Mesenchymal stem cell (in vitro differentiated cells and primary cell): ENCODE data around the gene TLR3.
"Not testable (repeated sequence)": the region's sequence is repeated elsewhere in the genome, so short reads cannot be mapped to it uniquely, and the experiment has no call there.

Source experiments
- DNase-seq: peaks from one replicate; pipeline ENCODE4 v3.0.0-alpha.2; 2013
- H2AFZ ChIP-seq: one replicate; pipeline ENCODE4 v1.6.1; 2013; ENCODE audit warnings: low read depth, mild to moderate bottlenecking, control low read depth, inconsistent platforms, low read length, moderate library complexity
- H2AK5ac ChIP-seq: 2 replicates; pipeline ENCODE4 v1.6.1; 2013; ENCODE audit warnings: low read length, moderate library complexity, mild to moderate bottlenecking, inconsistent platforms; ENCODE audit not compliant: severe bottlenecking
- H2BK120ac ChIP-seq: one replicate; pipeline ENCODE4 v1.6.1; 2013; ENCODE audit warnings: low read depth, mild to moderate bottlenecking, inconsistent platforms, low read length, moderate library complexity
- H2BK12ac ChIP-seq, 2 experiments: one replicate each; pipeline ENCODE4 v1.6.1; 2013; ENCODE audit warnings: inconsistent platforms in 2 of 2, low read length in 2 of 2, mild to moderate bottlenecking in 2 of 2, moderate library complexity in 2 of 2, control low read depth in 1 of 2
- H2BK15ac ChIP-seq: one replicate; pipeline ENCODE4 v1.6.1; 2013; ENCODE audit warnings: mild to moderate bottlenecking, low read depth, inconsistent platforms; ENCODE audit not compliant: poor library complexity, severe bottlenecking
- H2BK5ac ChIP-seq: 2 replicates; pipeline ENCODE4 v1.6.1; 2013; ENCODE audit warnings: low read depth, mild to moderate bottlenecking, low read length, control low read depth, inconsistent platforms; ENCODE audit not compliant: poor library complexity, severe bottlenecking
- H3K14ac ChIP-seq, 2 experiments: one replicate each; pipeline ENCODE4 v1.6.1; 2013; ENCODE audit warnings: inconsistent platforms in 2 of 2, low read length in 2 of 2, control low read depth in 1 of 2, mild to moderate bottlenecking in 1 of 2, moderate library complexity in 1 of 2
- H3K18ac ChIP-seq, 2 experiments: one replicate each; pipeline ENCODE4 v1.6.1; 2013; ENCODE audit warnings: inconsistent platforms in 2 of 2, low read length in 2 of 2, control low read depth in 1 of 2, low read depth in 1 of 2, mild to moderate bottlenecking in 1 of 2
- H3K23ac ChIP-seq, 2 experiments: one replicate each; pipeline ENCODE4 v1.6.1; 2013; ENCODE audit warnings: inconsistent platforms in 2 of 2, low read length in 2 of 2, mild to moderate bottlenecking in 2 of 2, moderate library complexity in 2 of 2, control low read depth in 1 of 2
- H3K27ac ChIP-seq: 2 replicates; pipeline ENCODE4 v1.5.1; 2013; ENCODE audit warnings: mild to moderate bottlenecking, moderate library complexity, low read length, control low read depth, inconsistent platforms; ENCODE audit not compliant: poor library complexity, severe bottlenecking
- H3K27me3 ChIP-seq, 2 experiments: 2 replicates each; pipeline versions ENCODE4 v1.6.1 to v1.7.0; 2013; ENCODE audit warnings: low read length in 2 of 2, mild to moderate bottlenecking in 2 of 2, moderate library complexity in 2 of 2, control low read depth in 1 of 2, inconsistent platforms in 1 of 2; ENCODE audit not compliant: control insufficient read depth in 1 of 2, insufficient read depth in 1 of 2
- H3K36me3 ChIP-seq, 2 experiments: 2 replicates each; pipeline versions ENCODE4 v1.6.1 to v1.7.0; 2013; ENCODE audit warnings: low read length in 2 of 2, control low read depth in 1 of 2, inconsistent platforms in 1 of 2, low read depth in 1 of 2, mild to moderate bottlenecking in 1 of 2; ENCODE audit not compliant: insufficient read depth in 2 of 2, control insufficient read depth in 1 of 2
- H3K4ac ChIP-seq, 2 experiments: one replicate each; pipeline ENCODE4 v1.6.1; 2013; ENCODE audit warnings: inconsistent platforms in 2 of 2, low read length in 2 of 2, mild to moderate bottlenecking in 2 of 2, moderate library complexity in 2 of 2, control low read depth in 1 of 2, low read depth in 1 of 2
- H3K4me1 ChIP-seq: 2 replicates; pipeline ENCODE4 v1.6.1; 2013; ENCODE audit warnings: low read depth, low read length, control low read depth; ENCODE audit not compliant: control insufficient read depth, insufficient read depth
- H3K4me2 ChIP-seq: 2 replicates; pipeline ENCODE4 v1.6.1; 2013; ENCODE audit warnings: low read length, mild to moderate bottlenecking, inconsistent platforms; ENCODE audit not compliant: poor library complexity, severe bottlenecking
- H3K4me3 ChIP-seq, 2 experiments: 2 replicates each; pipeline versions ENCODE4 v1.5.1 to v1.7.0; 2013; ENCODE audit warnings: low read length in 2 of 2, mild to moderate bottlenecking in 2 of 2, control low read depth in 1 of 2, low read depth in 1 of 2; ENCODE audit not compliant: insufficient read depth in 1 of 2
- H3K79me1 ChIP-seq: replicated peaks from 2 replicates; pipeline ENCODE4 v1.6.1; 2013; ENCODE audit warnings: mild to moderate bottlenecking, control low read depth, low read length, inconsistent platforms; ENCODE audit not compliant: poor library complexity, severe bottlenecking
- H3K9ac ChIP-seq: 2 replicates; pipeline ENCODE4 v1.7.0; 2013; ENCODE audit warnings: mild to moderate bottlenecking, low read length, moderate library complexity
- H3K9me3 ChIP-seq: 2 replicates; pipeline ENCODE4 v1.7.0; 2013; ENCODE audit warnings: mild to moderate bottlenecking, low read length; ENCODE audit not compliant: control insufficient read depth
- H4K8ac ChIP-seq: one replicate; pipeline ENCODE4 v1.6.1; 2013; ENCODE audit warnings: inconsistent platforms, mild to moderate bottlenecking, low read length, moderate library complexity
- H4K91ac ChIP-seq: one replicate; pipeline ENCODE4 v1.6.1; 2013; ENCODE audit warnings: mild to moderate bottlenecking, low read length, inconsistent platforms
- whole genome bisulfite sequencing: methylation state at CpG from one replicate; pipeline ENCODE4 v1.1.7; 2013; ENCODE audit warnings: mixed read lengths; 5-methylcytosine and 5-hydroxymethylcytosine counted together

TLR3 gene

GRCh38 chr4:186050135-186050534, 18.8 kb upstream of the TLR3 start:
- not testable (repeated sequence) for H3K9ac ChIP-seq, H3K79me1 ChIP-seq, H2BK12ac ChIP-seq, H4K8ac ChIP-seq, H2AK5ac ChIP-seq, H2BK5ac ChIP-seq, H3K9me3 ChIP-seq, H3K27ac ChIP-seq, H3K4me1 ChIP-seq, H3K4me3 ChIP-seq, H2AFZ ChIP-seq, H3K27me3 ChIP-seq, H3K4me2 ChIP-seq, H4K91ac ChIP-seq, H3K4ac ChIP-seq, H2BK15ac ChIP-seq, H3K23ac ChIP-seq, H3K14ac ChIP-seq, H3K36me3 ChIP-seq, H2BK120ac ChIP-seq, H3K18ac ChIP-seq, DNase-seq
- WGBS = 81% methylated on average over 8 of the region's 8 CpGs

DNA sequence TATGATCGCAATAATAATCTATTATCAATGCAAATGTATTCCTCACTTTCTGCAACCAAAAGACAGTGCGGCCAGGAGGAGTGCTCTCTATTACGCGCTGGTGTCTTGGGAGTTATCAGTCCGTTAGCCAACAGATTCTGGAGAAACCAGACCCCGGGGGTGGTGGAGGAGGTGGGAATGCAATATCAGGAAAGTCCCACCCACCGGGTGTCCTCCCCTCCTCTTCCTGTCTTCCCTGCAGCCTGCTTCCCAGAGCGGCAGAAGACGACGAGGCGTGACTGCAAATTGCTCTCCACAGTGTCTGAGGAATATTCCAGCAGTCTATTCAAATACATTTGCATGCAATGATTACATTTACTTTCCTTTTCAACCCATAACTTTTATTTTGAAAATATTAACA, 17.9 kb upstream of the TLR3 start:
- no peak overlapping the region for H3K4me3 ChIP-seq
- H3K9ac ChIP-seq = no peak overlapping the region
- H2BK12ac ChIP-seq = no peak overlapping the region
- H3K27me3 ChIP-seq = peaks cover 0 to 6% of the 10 kb centered on the region in 2 experiments
- H3K9me3 ChIP-seq = no peaks in the 10 kb centered on the region
- H4K8ac ChIP-seq = no peak overlapping the region
- H2BK120ac ChIP-seq = no peak overlapping the region
- H2BK15ac ChIP-seq = no peak overlapping the region
- H3K18ac ChIP-seq = no peak overlapping the region
- H3K36me3 ChIP-seq = no peaks in the 10 kb centered on the region
- WGBS = 86% methylated on average over 11 of the region's 11 CpGs
- no peak overlapping the region for H2BK5ac ChIP-seq
- no peak overlapping the region for H3K4ac ChIP-seq
- H4K91ac ChIP-seq = no peak overlapping the region
- no peaks in the 10 kb centered on the region for H3K4me1 ChIP-seq
- no peak overlapping the region for H3K23ac ChIP-seq
- no peak overlapping the region for H2AFZ ChIP-seq
- DNase-seq = no peak
- no peak overlapping the region for H3K27ac ChIP-seq
- no peaks in the 10 kb centered on the region for H3K79me1 ChIP-seq
- no peak overlapping the region for H3K4me2 ChIP-seq
- no peak overlapping the region for H3K14ac ChIP-seq
- H2AK5ac ChIP-seq = no peak overlapping the region

GRCh38 chr4:186058253-186058979, 10.5 kb upstream of the TLR3 start:
- Histone ChIP-seq H4K91ac (no peak overlapping the region), H3K9me3 (no peaks in the 10 kb centered on the region), H3K4me2 (no peak overlapping the region), H2AFZ (no peak overlapping the region), H3K36me3 (no peaks in the 10 kb centered on the region), H4K8ac (no peak overlapping the region), H3K14ac (no peak overlapping the region), H3K23ac (no peak overlapping the region), H2BK15ac (no peak overlapping the region), H3K79me1 (no peaks in the 10 kb centered on the region), H2AK5ac (no peak overlapping the region), H3K4ac (no peak overlapping the region), H3K4me3 (no peak overlapping the region), H2BK120ac (no peak overlapping the region), H2BK5ac (no peak overlapping the region), H3K27ac (no peak overlapping the region), H3K27me3 (no peaks in the 10 kb centered on the region), H2BK12ac (no peak overlapping the region), H3K9ac (no peak overlapping the region), H3K4me1 (no peaks in the 10 kb centered on the region), H3K18ac (no peak overlapping the region)
- no peak for DNase-seq
- 95% methylated on average over 5 of the region's 6 CpGs for WGBS

- Histone ChIP-seq H3K4ac (no peak overlapping the region), H4K91ac (no peak overlapping the region), H3K9ac (no peak overlapping the region)
Observed at GRCh38 chr4:186058980-186059316, 10.0 kb upstream of the TLR3 start.

More at GRCh38 chr4:186058980-186059316, 10.0 kb upstream of the TLR3 start:
- 86% methylated on average over 3 of the region's 3 CpGs for WGBS
- Histone ChIP-seq H2BK120ac (no peak overlapping the region), H3K4me3 (no peak overlapping the region), H2AK5ac (no peak overlapping the region), H2AFZ (no peak overlapping the region), H3K79me1 (no peaks in the 10 kb centered on the region), H3K4me1 (no peaks in the 10 kb centered on the region), H3K27ac (no peak overlapping the region), H3K36me3 (no peaks in the 10 kb centered on the region), H3K23ac (no peak overlapping the region), H3K18ac (no peak overlapping the region), H2BK15ac (no peak overlapping the region), H3K14ac (no peak overlapping the region), H2BK5ac (no peak overlapping the region), H3K4me2 (no peak overlapping the region), H4K8ac (no peak overlapping the region), H3K9me3 (no peaks in the 10 kb centered on the region), H2BK12ac (no peak overlapping the region), H3K27me3 (no peaks in the 10 kb centered on the region)
- no peak for DNase-seq
